ENCODE measurements around the gene GRB10.
A peak's percentile ranks its signal among the peaks of the same experiment; 100 is the strongest.

GRB10 gene

GRCh38 chr7:50803359-50804337 lies 21.0 kb upstream of the GRB10 start:
- no peak for DNase-seq (ENCODE audit: low read depth in 2 of 2)

DNA sequence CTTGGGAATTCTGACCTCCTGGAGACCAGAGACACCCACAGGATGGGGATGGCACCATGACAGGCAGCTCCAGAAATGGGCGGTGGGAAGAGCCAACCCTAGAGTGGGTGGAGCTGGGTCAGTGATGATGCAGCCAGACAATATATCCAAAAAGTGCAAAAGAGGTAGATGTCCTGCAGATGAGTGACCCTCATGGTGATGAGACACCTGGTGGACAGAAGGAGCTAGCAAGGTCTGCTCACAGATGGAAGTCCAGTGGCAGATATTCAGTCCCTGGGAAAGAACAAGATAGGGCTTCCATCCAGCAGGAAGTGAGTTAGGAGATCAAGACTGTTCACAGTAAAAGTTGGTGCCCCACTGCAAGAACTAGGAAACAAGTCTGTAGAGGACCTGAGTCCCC lies 19.2 kb upstream of the GRB10 start:
- DNase-seq (ENCODE audit: low read depth in 2 of 2) = no peak

DNA sequence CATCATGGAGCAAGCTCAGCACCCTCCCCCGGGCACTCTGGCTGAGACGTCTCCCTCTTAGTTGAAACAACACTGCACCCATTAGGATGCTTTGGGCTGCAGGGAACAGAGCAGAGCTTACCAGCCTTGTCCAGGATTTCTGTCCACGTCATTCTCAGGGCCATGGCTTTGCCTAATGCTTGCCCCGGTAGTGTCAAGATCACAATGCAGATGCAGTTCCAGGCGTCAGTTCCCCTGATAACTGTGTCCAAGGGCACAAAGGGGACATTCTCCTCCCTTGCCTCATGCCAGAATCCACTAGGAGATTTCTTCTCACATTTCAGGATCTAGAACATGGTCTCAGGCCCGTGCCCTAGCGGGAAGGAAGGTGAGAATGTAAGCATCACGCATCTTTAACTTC lies 17.2 kb upstream of the GRB10 start:
- no peak for DNase-seq (ENCODE audit: low read depth in 2 of 2)

GRCh38 chr7:50798126-50798525 lies 15.4 kb upstream of the GRB10 start:
- DNase-seq (ENCODE audit: low read depth in 2 of 2) = no peak

DNA sequence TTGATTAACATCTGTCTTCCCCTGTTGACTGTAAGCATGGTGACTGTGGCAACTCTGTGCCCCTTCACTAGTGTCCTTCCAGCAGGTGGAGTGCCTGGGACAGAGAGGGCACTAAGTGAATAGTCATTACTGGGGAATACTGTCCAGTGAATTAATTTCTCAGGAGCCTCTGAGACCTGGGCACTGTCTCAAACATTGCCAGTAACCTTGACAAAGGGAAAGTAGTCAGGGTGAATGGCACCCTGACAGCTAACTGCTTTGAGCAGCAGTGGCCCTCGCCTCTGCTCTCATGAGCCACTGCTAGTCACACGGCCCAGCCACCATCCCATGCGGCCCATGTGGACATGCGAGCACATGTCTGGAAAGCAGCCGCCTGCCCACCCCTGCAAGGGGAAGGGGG lies 13.1 kb upstream of the GRB10 start:
- no peak for DNase-seq (ENCODE audit: low read depth in 2 of 2)

- DNase-seq (ENCODE audit: low read depth in 2 of 2) = no peak
Measured at GRCh38 chr7:50795253-50795652, 12.6 kb upstream of the GRB10 start.

DNA sequence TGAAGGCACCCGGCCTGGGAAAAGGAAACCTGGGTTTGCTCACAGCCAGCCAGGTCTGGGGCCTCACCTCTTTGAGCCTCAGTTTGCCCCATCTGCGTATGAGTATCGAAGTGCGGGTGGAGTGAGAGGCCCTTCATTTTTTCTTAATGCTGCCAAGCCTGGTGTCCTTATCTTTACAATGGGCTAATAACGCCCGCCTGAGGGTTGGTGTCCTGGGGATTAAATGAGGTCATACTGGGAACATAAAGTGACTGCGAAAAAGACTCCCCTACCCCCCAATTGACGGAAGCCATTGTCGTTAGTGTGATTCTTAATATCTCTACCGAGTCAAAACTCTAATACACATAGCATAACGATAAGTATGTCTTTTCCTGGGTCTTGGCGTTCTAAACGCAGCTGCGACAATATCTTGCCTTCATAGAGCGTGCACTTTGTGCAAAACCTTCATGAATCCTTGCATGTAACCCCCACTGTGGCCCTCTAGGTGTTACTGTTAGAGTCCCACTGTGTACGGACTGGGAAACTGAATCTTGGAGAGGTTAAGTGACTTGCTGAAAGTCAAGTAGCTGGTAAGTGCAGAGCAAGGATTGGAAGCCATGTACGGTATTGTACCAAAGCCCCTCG lies 11.4 kb upstream of the GRB10 start:
- no peak for DNase-seq (ENCODE audit: low read depth in 2 of 2)

GRCh38 chr7:50793120-50793946 lies 10.6 kb upstream of the GRB10 start:
- no peak for DNase-seq (ENCODE audit: low read depth in 2 of 2)

DNA sequence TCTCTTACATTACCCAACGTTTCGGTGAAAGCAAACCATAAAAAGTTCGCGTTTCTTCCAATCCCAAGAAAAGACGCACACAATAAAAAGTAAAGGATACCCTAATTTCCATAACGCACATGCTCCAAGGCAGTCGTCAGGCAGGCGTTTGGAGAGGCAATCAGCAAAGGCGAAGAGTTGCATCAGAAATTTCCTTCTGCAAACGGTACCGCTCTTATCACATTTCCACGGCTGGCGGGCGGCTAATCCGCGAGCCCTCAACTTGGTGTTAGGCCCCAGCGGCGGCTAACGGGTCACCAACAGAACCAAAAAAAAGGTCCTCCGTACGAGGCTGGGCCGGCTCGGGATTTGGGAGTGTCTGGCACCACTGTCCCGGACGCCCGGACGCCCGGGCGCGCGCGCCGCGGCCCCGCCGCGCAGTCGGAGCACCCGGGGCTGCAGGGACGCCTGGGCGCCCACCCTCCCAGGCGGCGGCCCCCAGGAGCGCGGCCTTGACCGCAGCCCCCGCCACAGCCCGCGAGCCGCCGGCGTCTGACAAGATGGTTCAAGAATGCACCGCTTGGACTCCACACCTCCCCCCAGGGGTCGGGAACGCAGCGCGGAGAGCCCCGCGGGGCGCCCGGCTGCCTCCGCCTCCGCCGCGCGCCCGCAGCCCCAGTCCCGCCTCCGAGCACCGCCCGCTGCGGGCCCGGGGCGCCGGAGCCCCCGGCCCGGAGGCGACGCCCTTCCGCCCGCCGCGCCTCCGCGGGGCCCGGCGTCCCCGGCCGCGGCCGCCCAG lies 9.8 kb upstream of the GRB10 start:
- DNase-seq (ENCODE audit: low read depth in 2 of 2) = no peak

DNA sequence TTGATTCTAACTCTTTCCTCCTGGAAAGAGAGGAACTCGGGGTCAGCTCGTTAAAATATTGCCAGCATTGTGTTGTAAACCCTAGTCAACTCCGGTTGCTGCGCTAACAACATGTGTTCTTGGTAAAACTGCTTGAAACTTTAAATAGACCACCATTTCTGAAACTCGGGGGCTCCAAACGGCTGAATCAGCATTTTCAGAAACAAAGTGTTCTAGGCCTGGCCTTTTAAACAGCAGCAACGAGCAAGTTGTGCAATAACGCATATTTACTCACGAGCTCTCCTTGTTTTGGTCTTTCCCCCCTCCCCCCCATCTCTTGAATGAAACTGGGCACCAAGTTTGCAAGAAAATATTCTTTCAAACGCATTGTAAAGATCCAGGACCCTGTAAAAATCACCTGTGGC lies 9.2 kb upstream of the GRB10 start:
- no peak for DNase-seq (ENCODE audit: low read depth in 2 of 2)

- DNase-seq (ENCODE audit: low read depth in 2 of 2) = no peak
Measured at GRCh38 chr7:50791363-50791937, 8.8 kb upstream of the GRB10 start.

DNA sequence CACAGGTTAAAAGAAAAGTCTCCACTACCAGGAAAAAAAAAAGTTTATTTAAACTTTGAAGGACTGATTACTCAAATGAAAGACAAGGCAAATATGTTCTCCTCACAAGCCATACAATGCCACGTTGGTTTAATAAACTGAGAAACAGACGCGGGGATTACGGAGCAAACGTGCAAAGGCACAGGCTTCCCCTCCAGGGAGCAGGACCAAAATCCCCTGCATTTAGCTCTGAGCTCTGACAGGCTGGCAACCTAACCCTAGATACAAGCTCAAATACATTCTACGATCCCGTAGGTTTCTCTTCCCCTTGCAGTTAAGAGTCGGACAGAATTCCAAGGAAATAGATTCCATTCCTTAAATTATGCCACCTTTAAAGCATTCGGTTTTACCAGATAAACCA lies 7.7 kb upstream of the GRB10 start:
- DNase-seq (ENCODE audit: low read depth in 2 of 2) = no peak

DNA sequence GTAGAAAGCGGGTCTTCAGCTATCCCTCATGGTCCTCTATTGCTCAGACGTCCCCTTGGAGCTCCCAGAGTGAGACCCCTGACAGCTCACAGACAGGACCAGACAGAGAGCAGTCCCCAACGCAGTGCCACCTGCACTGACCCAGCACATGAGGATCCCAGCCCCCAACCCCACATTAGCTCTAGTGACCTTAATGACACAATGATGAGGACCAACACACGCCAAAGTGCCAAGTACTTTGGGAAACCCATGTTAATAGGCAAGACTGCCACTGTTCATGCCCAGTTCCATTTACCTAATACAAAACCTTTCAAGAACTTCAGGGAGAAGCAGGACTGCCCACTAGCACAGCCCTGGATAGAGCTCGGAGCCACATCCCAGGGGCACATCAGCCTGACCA lies 5.7 kb upstream of the GRB10 start:
- no peak for DNase-seq (ENCODE audit: low read depth in 2 of 2)

DNA sequence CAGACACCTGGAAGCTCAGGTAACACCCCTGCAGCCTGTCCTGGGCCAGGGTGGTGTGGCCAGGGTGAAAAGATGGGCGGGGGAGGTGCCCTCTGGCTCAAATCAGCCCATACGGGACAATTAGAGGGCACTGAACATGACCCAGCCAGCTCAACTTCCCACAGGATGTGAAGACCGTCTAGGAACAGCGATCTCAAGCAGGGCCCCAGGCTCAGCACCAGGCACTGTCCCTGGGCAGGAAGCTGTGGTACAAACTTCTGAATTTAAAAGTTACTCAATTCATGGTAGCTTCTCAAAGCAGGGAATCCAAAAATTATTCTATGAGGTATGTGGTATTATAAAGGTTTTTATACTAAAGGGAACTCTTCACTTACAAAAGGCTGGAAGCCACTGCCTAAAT lies 5.1 kb upstream of the GRB10 start:
- no peak for DNase-seq (ENCODE audit: low read depth in 2 of 2)

- DNase-seq (ENCODE audit: low read depth in 2 of 2) = no peak
Measured at GRCh38 chr7:50785346-50785745, 2.6 kb upstream of the GRB10 start.

- DNase-seq (ENCODE audit: low read depth in 2 of 2) = no peak
Measured at GRCh38 chr7:50783801-50784507, 1.3 kb upstream of the GRB10 start.

DNA sequence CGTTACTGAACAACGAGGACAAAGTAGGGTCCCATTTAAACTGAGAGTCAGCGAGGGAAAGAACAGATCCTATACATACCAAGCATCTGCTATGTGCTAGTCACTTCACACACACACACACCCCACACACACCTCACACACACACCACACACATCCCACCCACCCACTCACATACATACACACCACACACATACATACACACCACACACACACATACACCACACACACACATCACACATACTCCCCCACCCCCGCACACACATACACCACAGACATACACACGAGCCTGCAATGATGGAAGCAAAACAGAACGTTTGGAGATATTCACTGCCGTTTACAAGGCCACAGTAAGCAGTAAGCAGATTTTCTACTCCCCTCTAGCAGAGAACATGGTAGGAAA lies 607 bp upstream of the GRB10 start:
- no peak for DNase-seq (ENCODE audit: low read depth in 2 of 2)

GRCh38 chr7:50781381-50782293 lies 1.1 kb downstream of the GRB10 start:
- peak in 1 of 2 experiments; percentile 20 for DNase-seq (ENCODE audit: low read depth in 2 of 2)

- no peak for DNase-seq (ENCODE audit: low read depth in 2 of 2)
Measured at GRCh38 chr7:50780436-50780835, 2.3 kb downstream of the GRB10 start.
